GM18951 (cell line): ENCODE data around the gene PDK4.
"Not testable (repeated sequence)": the region's sequence is repeated elsewhere in the genome, so short reads cannot be mapped to it uniquely, and the experiment has no call there.

ENCODE experiments used
- POLR2A ChIP-seq: IDR thresholded peaks from 4 replicates; pipeline ENCODE4 v1.6.1; 2011; ENCODE audit warnings: mild to moderate bottlenecking; ENCODE audit not compliant: insufficient read length, insufficient read depth; ENCODE audit errors: extremely low read depth
- in situ Hi-C: fragments of 300-500 bp; cut with MboI; formaldehyde crosslinking; loops from one replicate; pipeline ENCODE4 v1.12.0; 2022; ENCODE audit warnings: low sequenced_read_pairs, mixed read lengths, inconsistent platforms; ENCODE audit not compliant: unreplicated experiment

PDK4 gene

DNA sequence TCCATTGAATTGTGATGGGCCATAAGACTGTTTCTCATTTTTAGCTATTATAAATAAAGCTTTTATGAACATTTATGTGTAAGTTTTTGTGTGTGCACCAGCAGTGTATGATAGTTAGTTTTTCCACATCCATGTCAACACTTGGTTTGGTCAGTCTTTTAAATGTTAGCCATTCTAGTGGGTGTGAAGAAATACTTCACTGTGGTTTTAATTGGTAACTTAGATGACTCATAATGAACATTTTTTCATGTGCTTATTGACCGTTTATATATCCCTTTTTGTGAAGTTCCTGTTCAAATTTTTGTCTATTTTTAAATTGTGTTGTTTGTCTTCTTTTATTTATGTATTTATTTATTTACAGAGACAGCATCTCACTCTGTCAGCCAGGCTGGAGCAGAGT, 23.6 kb upstream of the PDK4 start:
- in situ Hi-C loops = no loop called here
- TF ChIP-seq POLR2A = no peak

DNA sequence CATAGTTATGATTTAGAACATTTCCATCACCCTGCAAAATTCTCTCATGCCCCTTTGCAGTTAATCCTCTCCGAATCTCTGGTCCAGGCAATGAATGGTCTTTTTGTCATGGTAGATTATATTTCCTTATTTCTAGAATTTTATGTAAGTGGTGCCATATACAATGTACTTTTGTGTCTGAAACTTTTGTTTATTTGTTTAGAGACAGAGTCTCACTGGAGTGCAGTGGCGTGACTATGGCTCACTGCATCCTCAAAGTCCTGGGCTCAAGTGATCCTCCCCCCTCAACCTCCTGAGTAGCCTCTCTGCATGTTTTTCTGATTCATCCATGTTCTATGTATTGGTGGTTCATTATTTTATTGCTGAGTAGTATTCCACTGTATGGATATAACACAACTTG, 23.2 kb upstream of the PDK4 start:
- TF ChIP-seq POLR2A = no peak
- in situ Hi-C loops = no loop called here

DNA sequence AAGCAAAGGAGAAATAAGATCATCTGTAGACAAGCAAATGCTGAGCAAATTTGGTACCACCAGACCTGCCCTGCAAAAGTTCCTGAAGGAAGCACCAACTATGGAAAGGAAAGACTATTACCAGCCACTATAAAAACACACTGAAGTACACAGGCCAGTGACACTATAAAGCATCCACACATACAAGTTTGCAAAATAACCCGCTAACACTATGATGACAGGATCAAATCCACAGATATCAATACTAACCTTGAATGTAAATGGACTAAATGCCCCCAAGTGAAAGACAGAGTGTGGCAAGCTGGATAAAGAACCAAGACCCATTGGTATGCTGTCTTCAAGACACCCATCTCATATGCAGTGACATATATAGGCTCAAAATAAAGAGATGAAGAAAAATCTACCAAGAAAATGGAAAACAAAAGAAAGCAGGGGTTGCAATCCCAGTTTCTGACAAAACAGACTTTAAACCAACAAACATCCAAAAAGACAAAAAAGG, 18.2 kb upstream of the PDK4 start:
- in situ Hi-C loops = no loop called here
- no peak for TF ChIP-seq POLR2A

DNA sequence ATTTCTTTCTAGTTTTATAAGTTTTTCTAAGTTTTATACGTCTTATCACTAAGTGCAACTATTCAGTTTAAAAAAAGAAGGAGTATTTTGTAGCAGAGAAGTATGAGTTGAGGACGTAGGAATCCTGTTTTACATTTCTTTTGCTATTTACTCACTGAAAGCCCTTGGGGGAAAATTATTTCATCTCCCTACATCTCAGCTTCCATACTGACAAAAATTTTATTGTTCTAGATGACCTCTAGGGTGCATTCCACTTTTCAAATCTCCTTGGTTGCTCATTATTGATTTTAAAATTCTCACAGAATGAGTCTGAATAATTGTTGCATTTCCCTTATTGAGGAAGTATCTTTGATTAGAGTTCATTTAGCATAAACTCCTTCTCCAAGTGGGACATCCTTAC, 14.9 kb upstream of the PDK4 start:
- TF ChIP-seq POLR2A = no peak
- in situ Hi-C loops = no loop called here

DNA sequence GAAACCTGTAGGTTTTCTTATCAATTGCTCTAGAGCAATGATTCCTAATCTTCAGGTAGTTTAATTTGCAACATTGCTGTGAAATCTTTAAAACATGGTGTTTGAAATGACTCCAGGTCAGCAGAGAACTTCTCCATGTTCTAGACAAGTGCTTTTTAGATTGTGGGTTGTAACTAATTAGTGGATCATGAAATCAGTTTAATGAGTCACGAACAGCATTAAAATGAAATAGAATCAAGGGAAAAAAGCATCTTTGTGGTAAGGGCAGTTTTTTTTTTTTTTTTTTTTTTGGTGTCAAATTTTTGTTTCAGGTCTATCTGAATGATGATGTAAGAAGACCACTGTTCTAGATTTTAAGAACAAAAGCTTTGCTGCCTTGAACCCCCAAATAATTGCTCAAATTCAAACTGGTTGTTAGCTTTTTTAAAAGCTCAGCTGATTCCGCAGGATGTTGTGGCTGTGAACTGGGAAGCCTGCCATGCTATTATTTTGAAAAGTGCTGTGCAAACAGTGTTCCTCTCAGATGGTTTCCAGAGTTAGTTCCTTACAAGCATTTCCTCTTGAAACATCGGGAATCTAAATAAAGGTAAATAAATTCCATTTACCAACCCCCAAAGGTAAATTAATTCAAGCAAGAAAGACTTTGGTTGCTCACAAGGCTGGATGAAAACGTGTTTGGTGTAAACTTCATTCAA, 13.1 kb upstream of the PDK4 start:
- in situ Hi-C loops = no loop called here
- no peak for TF ChIP-seq POLR2A

DNA sequence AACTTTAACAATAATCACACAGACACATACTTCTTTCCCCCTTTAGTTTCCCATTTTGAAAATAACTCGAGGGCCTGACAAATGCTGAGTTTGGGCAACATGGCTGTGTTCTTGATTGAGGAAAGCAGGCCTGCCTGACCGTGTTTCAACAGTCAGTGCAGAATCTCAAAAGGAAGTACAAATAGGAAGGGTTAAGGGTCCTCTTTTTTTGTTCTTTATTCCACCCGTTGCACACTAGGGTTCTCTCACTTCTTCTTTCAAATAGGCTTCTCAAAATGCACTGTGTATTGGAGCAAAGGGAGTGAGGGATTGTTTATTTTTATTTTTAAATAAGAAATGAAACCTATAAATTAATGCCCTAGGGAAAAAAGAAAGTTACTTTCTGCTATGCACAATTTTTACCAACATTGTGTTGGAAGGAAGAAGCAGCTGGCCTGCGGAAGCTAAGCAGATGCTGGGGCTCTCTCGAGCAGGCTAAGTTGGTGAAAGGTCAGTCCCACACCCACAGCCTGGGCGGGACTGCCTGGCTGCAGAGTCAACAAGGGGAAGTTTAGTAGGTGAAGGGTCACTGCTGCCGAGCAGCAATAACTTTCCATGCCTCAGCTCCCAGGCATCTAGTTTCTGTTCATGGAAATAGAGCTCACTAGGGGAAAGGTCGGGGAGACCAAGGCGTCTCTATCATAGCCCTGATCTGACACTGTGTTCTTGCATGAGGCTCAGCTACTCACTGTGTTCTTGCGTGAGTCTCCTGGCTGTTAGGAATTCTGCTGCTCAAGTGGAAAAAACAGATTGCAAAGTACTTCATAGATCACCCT, 12.2 kb upstream of the PDK4 start:
- TF ChIP-seq POLR2A = no peak
- in situ Hi-C loops = no loop called here

DNA sequence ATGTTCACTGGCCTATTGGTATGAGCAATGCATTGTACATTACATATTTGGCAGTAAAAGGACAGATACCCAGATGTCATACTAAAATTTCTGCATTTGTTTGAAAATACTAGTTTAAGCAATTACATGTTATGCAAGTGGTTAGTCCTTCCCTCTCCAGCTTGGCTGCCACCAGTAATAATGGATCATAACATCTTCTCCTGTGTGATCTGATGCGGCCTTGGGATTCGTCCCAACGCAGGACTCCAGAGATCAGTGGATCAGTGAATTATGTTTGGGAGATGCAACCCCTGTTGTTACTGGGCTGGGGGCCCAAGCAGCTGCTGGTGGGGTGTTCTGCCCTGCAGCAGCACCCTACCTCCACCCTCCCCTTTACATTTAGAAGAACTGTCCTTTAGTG, 11.2 kb upstream of the PDK4 start:
- in situ Hi-C loops = no loop called here
- TF ChIP-seq POLR2A = no peak

DNA sequence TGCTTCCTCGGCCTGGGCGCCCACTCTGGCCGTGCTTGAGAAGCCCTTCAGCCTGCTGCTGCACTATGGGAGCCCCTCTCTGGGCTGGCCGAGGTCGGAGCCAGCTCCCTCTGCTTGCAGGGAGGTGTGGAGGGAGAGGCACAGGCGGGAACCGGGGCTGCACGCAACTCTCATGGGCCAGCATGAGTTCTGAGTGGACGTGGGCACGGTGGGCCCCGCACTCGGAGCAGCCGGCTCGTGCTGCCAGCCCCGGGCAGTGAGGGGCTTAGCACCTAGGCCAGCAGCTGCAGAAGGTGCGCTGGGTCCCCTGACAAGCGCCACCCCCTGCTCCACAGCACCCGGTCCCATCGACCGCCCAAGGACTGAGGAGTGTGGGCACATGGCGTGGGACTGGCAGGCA, 9.0 kb upstream of the PDK4 start:
- TF ChIP-seq POLR2A = no peak
- in situ Hi-C loops = no loop called here

DNA sequence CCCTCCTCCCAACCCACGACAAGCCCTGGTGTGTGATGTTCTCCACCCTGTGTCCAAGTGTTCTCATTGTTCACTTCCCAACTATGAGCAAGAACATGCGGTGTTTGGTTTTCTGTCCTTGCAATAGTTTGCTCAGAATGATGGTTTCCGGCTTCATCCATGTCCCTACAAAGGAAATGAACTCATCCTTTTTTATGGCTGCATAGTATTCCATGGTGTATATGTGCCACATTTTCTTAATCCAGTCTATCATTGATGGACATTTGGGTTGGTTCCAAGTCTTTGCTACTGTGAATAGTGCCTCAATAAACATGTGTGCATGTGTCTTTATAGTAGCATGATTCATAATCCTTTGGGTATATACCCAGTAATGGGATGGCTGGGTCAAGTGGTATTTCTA, 8.5 kb upstream of the PDK4 start:
- in situ Hi-C loops = not testable (repeated sequence)

DNA sequence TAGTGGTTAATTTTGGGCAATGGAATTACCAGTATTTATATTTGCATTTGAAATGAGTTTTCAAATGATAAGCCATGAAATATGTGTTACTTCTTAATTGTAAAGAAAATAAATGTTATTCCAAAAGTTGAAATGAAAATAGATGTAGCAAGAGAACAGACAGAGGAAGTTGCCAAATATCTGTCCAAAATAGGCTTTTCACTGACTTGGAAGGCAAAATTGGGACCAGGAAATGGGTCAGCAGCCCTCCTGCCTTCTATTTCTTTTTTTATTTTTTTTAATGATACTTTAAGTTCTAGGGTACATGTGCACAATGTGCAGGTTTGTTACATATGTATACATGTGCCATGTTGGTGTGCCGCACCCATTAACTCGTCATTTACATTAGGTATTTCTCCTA, 8.1 kb upstream of the PDK4 start:
- in situ Hi-C loops = not testable (repeated sequence)

DNA sequence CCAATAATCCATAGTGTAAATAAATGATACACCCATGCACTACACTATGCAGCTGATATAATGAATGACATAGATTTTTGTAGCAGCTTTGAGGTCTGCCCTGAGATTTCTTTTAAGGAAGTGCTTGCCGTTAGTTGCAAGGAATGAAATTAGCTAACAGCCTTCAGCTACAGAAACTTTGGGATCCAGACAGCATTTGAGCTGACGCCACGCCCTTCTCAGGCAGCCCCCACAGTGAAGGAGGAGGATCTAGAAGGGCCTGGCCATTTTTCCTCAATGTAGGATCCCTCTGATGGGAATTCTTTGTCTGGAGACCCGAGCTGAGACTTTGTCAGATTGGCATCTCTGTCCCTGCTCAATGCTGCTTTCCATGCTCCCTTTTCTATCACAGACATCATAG, 6.1 kb upstream of the PDK4 start:
- TF ChIP-seq POLR2A = no peak
- in situ Hi-C loops = no loop called here

DNA sequence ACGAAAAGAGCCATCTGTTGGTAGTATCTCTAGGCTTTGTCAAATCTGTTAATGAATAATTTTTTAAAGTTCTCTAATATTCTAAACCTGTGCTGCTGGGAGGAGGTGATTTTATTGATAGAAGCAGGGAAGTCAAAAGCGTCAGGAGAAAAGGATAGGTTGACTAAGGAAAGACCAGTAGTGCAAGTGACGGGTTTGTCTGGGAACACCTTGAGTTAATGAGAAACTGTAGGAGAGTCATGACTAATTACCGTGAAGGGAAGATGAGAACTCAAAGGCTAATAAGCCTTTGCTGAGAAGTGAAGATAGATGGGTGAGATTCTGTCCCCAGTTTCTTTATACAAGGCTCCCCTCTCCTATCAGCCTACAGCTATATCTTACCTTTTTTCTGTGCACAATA, 5.0 kb upstream of the PDK4 start:
- in situ Hi-C loops = no loop called here
- TF ChIP-seq POLR2A = no peak

DNA sequence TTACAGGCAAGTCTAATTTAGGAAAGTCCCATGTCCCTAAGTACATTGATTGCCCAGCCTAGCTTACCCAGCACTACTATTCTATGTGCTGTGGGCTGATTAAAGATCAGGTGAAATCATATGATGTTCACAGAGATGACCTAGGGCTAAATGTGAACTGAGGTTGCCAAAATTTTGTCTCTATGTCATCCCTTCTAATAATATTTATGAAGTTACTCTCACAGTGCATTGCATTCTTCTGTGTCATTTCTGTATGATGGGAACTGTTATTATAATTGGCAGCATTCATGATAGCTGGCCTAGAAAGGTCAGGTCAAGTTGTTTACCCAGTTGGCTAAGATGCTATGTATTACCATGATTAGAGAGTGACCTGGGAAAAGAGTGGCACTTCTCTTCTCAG, 2.8 kb upstream of the PDK4 start:
- in situ Hi-C loops = no loop called here
- TF ChIP-seq POLR2A = no peak

DNA sequence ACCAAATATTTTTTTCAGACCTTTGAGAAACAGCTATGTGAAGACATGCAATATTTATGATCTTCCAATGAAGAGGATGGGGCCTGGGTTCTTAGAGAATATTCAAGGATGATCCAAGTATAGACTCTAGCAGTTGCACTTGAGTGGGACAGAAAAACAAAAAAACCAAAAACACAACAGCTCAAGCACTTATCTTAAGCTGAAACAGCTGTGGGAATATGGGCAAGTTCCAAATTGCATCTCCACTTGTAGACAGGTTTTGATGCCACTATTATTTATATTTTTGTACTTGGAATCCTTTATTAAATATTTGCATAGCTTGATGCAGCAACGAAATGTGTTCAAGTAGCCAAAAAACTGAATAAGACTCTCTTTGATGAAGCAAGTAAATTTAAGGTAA, 2.2 kb upstream of the PDK4 start:
- TF ChIP-seq POLR2A = no peak
- in situ Hi-C loops = no loop called here
